GM12878 (cell line): ENCODE results near the gene NUDT12. TPM values are rescaled to one million over a fixed set of nuclear protein-coding genes. Genes with fewer than 3 reads are reported as not detected.

Experiments used
- ATAC-seq: fragments of 200-7000 bp; cut with Tn5 transposase; 3 replicates; pipeline ENCODE4 v1.9.1; 2020; ENCODE audit warnings: mild to moderate bottlenecking, moderate library complexity
- BruUV-seq: library from RNA; stranded (reverse); fragments of 400-500 nt; replicated peaks from 2 replicates; lab custom pipeline; 2021; lab: Mats Ljungman, UMichigan
- CTCF ChIA-PET: fragments of 300-600 bp; sonication (Branson Sonifier 250); formaldehyde crosslinking; extraction: SDS; loops from one replicate; lab custom pipeline; 2021; ENCODE audit warnings: inconsistent platforms; lab: Yijun Ruan, JAX
- POLR2A ChIA-PET: fragments of 350-600 bp; formaldehyde crosslinking; extraction: SDS; loops from one replicate; lab custom pipeline; 2021; ENCODE audit warnings: inconsistent platforms; lab: Charles Lee
- RAD21 ChIA-PET: fragments of 300-600 bp; sonication (Branson Sonifier 250); formaldehyde crosslinking; loops from one replicate; lab custom pipeline; 2023; ENCODE audit warnings: antibody characterized with exemption; ENCODE audit not compliant: unreplicated experiment; lab: Charles Lee
- SMC1A ChIA-PET: fragments of 300-600 bp; sonication (Branson Sonifier 250); formaldehyde crosslinking; loops from one replicate; lab custom pipeline; 2023; ENCODE audit not compliant: unreplicated experiment, uncharacterized antibody; lab: Charles Lee
- DNase-seq: peaks from one replicate; pipeline ENCODE4 v3.0.0-alpha.2; 2011; ENCODE audit warnings: low read depth, low spot score
- FAIRE-seq: peaks from 3 replicates; lab custom pipeline; 2011; peaks lifted over from hg19 to GRCh38; lab: Jason Lieb, UNC
- H2AFZ ChIP-seq: 2 replicates; pipeline ENCODE4 v1.6.0; 2011; ENCODE audit warnings: low read depth, low read length, control low read depth; ENCODE audit not compliant: control insufficient read depth
- H3K27ac ChIP-seq: 2 replicates; pipeline ENCODE4 v1.5.1; 2011; ENCODE audit warnings: control low read depth; ENCODE audit not compliant: control insufficient read depth, insufficient read depth
- H3K27me3 ChIP-seq, 2 experiments: replicated peaks in 1 of 2; 2 replicates each; pipeline versions ENCODE4 v1.6.0 to v1.6.1; 2011; ENCODE audit warnings: low read length in 1 of 2; ENCODE audit not compliant: control insufficient read depth in 2 of 2, insufficient read depth in 2 of 2
- H3K36me3 ChIP-seq, 2 experiments: 2 replicates each; pipeline ENCODE4 v1.5.1; 2011; ENCODE audit warnings: low read length in 1 of 2; ENCODE audit not compliant: control insufficient read depth in 2 of 2, insufficient read depth in 2 of 2
- H3K4me1 ChIP-seq: 2 replicates; pipeline ENCODE4 v1.6.1; 2011; ENCODE audit warnings: mild to moderate bottlenecking, low read length, moderate library complexity, mixed read lengths; ENCODE audit not compliant: control insufficient read depth, insufficient read depth
- H3K4me2 ChIP-seq: 2 replicates; pipeline ENCODE4 v1.6.0; 2011; ENCODE audit warnings: control low read depth; ENCODE audit not compliant: control insufficient read depth, insufficient read depth
- H3K4me3 ChIP-seq: fragments of 200-600 bp; sonication (generic); 2 replicates; pipeline ENCODE4 v1.5.1; 2016
- H3K79me2 ChIP-seq: 2 replicates; pipeline ENCODE4 v1.6.0; 2011; ENCODE audit warnings: low read length; ENCODE audit not compliant: control insufficient read depth, insufficient read depth
- H3K9ac ChIP-seq: 2 replicates; pipeline ENCODE4 v1.8.0; 2011; ENCODE audit warnings: low read length, control low read depth, mixed read lengths; ENCODE audit not compliant: control insufficient read depth, insufficient read depth
- H3K9me3 ChIP-seq: replicated peaks from 3 replicates; pipeline ENCODE4 v1.5.1; 2011; ENCODE audit warnings: mild to moderate bottlenecking, low read length; ENCODE audit not compliant: control insufficient read depth, insufficient read depth
- H4K20me1 ChIP-seq: 2 replicates; pipeline ENCODE4 v1.6.0; 2011; ENCODE audit not compliant: control insufficient read depth, insufficient read depth
- BMI1 ChIP-seq: fragments of 450-650 bp; IDR thresholded peaks from 2 replicates; pipeline ENCODE4 v1.6.1; 2016; ENCODE audit warnings: mild to moderate bottlenecking, moderate library complexity, borderline replicate concordance
- CEBPB ChIP-seq, 2 experiments: fragments of 150-350 bp in 1 of 2; IDR thresholded peaks; 2 replicates each; pipeline ENCODE4 v1.6.1; 2012 to 2014; ENCODE audit warnings: low read depth in 2 of 2, low read length in 2 of 2, borderline replicate concordance in 1 of 2, inconsistent platforms in 1 of 2
- CTCF ChIP-seq, 3 experiments: IDR thresholded peaks in 2 of 3; conservative IDR thresholded peaks in 1 of 3; 2 replicates each; pipeline ENCODE4 v1.5.1; 2011; ENCODE audit warnings: low read depth in 3 of 3, low read length in 3 of 3, mild to moderate bottlenecking in 3 of 3, control low read depth in 2 of 3, moderate library complexity in 2 of 3, inconsistent platforms in 1 of 3, mixed read lengths in 1 of 3; ENCODE audit not compliant: control insufficient read depth in 2 of 3, insufficient read depth in 1 of 3; ENCODE audit errors: extremely low read depth in 1 of 3
- ESRRA ChIP-seq: IDR thresholded peaks from 2 replicates; pipeline ENCODE4 v1.6.1; 2012; ENCODE audit warnings: mild to moderate bottlenecking, low read length, improper control_type of control experiment
- GATAD2B ChIP-seq: fragments of 450-650 bp; conservative IDR thresholded peaks from 2 replicates; pipeline ENCODE4 v1.6.1; 2017; ENCODE audit warnings: low read depth, mild to moderate bottlenecking, moderate library complexity
- HCFC1 ChIP-seq: fragments of 150-350 bp; IDR thresholded peaks from 2 replicates; pipeline ENCODE4 v1.6.1; 2014; ENCODE audit warnings: low read length
- HDAC6 ChIP-seq: fragments of 200-600 bp; sonication (generic); IDR thresholded peaks from one replicate; pipeline ENCODE4 v1.8.0; 2017; ENCODE audit warnings: antibody characterized with exemption; ENCODE audit not compliant: unreplicated experiment
- IKZF2 ChIP-seq, 2 experiments: fragments of 450-650 bp; IDR thresholded peaks; 2 replicates each; pipeline ENCODE4 v1.6.1; 2017; ENCODE audit warnings: mild to moderate bottlenecking in 2 of 2, moderate library complexity in 2 of 2
- JUND ChIP-seq: IDR thresholded peaks from 2 replicates; pipeline ENCODE4 v1.6.1; 2012; ENCODE audit warnings: low read depth, mild to moderate bottlenecking, low read length, improper control_type of control experiment, moderate library complexity
- KLF5 ChIP-seq: fragments of 450-650 bp; IDR thresholded peaks from 2 replicates; pipeline ENCODE4 v1.6.1; 2014; ENCODE audit warnings: mild to moderate bottlenecking; ENCODE audit not compliant: partially characterized antibody
- MXI1 ChIP-seq: fragments of 150-350 bp; IDR thresholded peaks from 2 replicates; pipeline ENCODE4 v1.6.1; 2011; ENCODE audit warnings: low read depth, mild to moderate bottlenecking, inconsistent platforms, low read length, improper control_type of control experiment
- MYC ChIP-seq: IDR thresholded peaks from 2 replicates; pipeline ENCODE4 v1.6.1; 2011; ENCODE audit warnings: mild to moderate bottlenecking, low read length, moderate library complexity, inconsistent platforms; ENCODE audit not compliant: insufficient read depth, insufficient replicate concordance, insufficient read length, severe bottlenecking
- NFYA ChIP-seq: IDR thresholded peaks from 2 replicates; pipeline ENCODE4 v1.6.1; 2011; ENCODE audit warnings: low read depth, mild to moderate bottlenecking, low read length, improper control_type of control experiment, borderline replicate concordance
- NFYB ChIP-seq: IDR thresholded peaks from 2 replicates; pipeline ENCODE4 v1.6.1; 2011; ENCODE audit warnings: low read depth, mild to moderate bottlenecking, low read length, improper control_type of control experiment, moderate library complexity; ENCODE audit not compliant: insufficient read depth
- POLR2AphosphoS5 ChIP-seq: IDR thresholded peaks from 2 replicates; pipeline ENCODE4 v1.6.1; 2011; ENCODE audit warnings: mild to moderate bottlenecking, low read length, inconsistent platforms
- RAD51 ChIP-seq: fragments of 450-650 bp; IDR thresholded peaks from 2 replicates; pipeline ENCODE4 v1.6.1; 2016; ENCODE audit warnings: moderate library complexity, mild to moderate bottlenecking, inconsistent platforms
- SMAD1 ChIP-seq: fragments of 450-650 bp; IDR thresholded peaks from 2 replicates; pipeline ENCODE4 v1.6.1; 2018; ENCODE audit warnings: mild to moderate bottlenecking, low read depth; ENCODE audit not compliant: partially characterized antibody
- SMC3 ChIP-seq: IDR thresholded peaks from 2 replicates; pipeline ENCODE4 v1.6.1; 2011; ENCODE audit warnings: low read length, improper control_type of control experiment, borderline replicate concordance
- STAT3 ChIP-seq: IDR thresholded peaks from 2 replicates; pipeline ENCODE4 v1.6.1; 2011; ENCODE audit warnings: low read depth, low read length, improper control_type of control experiment
- SUPT20H ChIP-seq: IDR thresholded peaks from 2 replicates; pipeline ENCODE4 v1.6.1; 2011; ENCODE audit warnings: low read depth, mild to moderate bottlenecking, low read length, moderate library complexity, borderline replicate concordance; ENCODE audit not compliant: control insufficient read depth
- SUZ12 ChIP-seq: fragments of 200-600 bp; sonication (generic); IDR thresholded peaks from one replicate; pipeline ENCODE4 v1.6.1; 2018; ENCODE audit warnings: antibody characterized with exemption, mild to moderate bottlenecking; ENCODE audit not compliant: unreplicated experiment
- ZNF622 ChIP-seq: fragments of 450-650 bp; IDR thresholded peaks from 2 replicates; pipeline ENCODE4 v1.6.1; 2017; ENCODE audit warnings: mild to moderate bottlenecking, inconsistent platforms
- WGBS: methylation state at CpG from one replicate; pipeline ENCODE4 v1.1.6; 2016; ENCODE audit warnings: low lambda C conversion rate; ENCODE audit not compliant: insufficient replicate concordance, insufficient coverage; ENCODE audit errors: missing lambda C conversion rate; 5-methylcytosine and 5-hydroxymethylcytosine counted together
- in situ Hi-C: fragments of 300-500 bp; cut with MboI; formaldehyde crosslinking; loops from 9 replicates; pipeline ENCODE4 v1.14.3; 2018; ENCODE audit warnings: mixed read lengths
- intact Hi-C: fragments of 100-400 bp; cut with micrococcal nuclease; formaldehyde crosslinking; loops from one replicate; pipeline ENCODE4 v1.14.2; 2022; ENCODE audit not compliant: unreplicated experiment
- polyA plus RNA-seq, 11 experiments: library from polyadenylated mRNA; depleted of rRNA in 4 of 11; unstranded in 6 of 11; stranded (reverse) in 5 of 11; fragments of >200 nt; fragmentation: Nextera tagmentation in 4 of 11; fragmentation: Illumina TruSeq in 1 of 11; extraction: Ambion mirVana in 4 of 11; extraction: Trizol in 1 of 11; gene quantifications; 1 replicate in 1 of 11; 2 replicates in 10 of 11; pipeline versions ENCODE4 v1.2.1 to v1.2.3, GENCODE V29; 2011 to 2016; ENCODE audit warnings: inconsistent platforms in 2 of 11, missing spikeins in 2 of 11, low read depth in 1 of 11
- total RNA-seq, 4 experiments: library from RNA; depleted of rRNA in 3 of 4; stranded (reverse); fragments of >200 nt in 3 of 4; fragmentation: Illumina TruSeq in 1 of 4; extraction: Trizol in 1 of 4; gene quantifications; 2 replicates each; pipeline versions ENCODE4 v1.2.1 to v1.2.3, GENCODE V29; 2013 to 2021
- TF ChIP-seq, protein P1 (sequence below): fragments of 450-650 bp; IDR thresholded peaks from 2 replicates; pipeline ENCODE4 v1.6.1; 2016; ENCODE audit warnings: mild to moderate bottlenecking

Gene NUDT12
- total and polyA plus RNA-seq, 10 of the 15 experiments (the other 5 are each of a cell fraction or from before 2014, with no cell fraction given), result 2.9 to 9.0 (median 5.2) TPM

DNA sequence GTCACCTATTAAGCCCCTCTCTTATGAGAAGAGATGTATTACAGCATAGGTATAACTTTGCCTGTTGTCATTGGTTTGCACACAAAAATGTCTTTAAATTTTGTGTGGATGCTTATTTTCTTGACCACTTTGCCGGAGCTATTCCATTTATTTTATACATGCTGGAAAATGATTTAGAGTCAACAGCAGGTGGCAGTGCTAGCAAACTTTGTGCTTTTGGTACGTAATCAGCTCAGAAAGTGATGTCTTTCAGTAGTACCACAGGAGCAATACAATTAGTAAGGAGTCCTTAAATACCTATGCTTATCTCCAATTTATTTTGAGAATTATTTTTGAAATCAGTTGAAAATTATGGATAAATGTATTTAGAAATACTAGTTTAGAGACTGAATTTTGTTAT is 19.8 kb upstream of the NUDT12 start (continued):
- TF ChIP-seq SMAD1, result no peak
- TF ChIP-seq CEBPB (IDR thresholded peaks at IDR 0.05; ENCODE audit: borderline replicate concordance in 1 of 2, low read depth in 2 of 2, low read length in 2 of 2), result no peak
- TF ChIP-seq SMC3, result peak; percentile 39; the same call in 1 of the 2 replicates
- no peak for TF ChIP-seq MXI1
- TF ChIP-seq ESRRA, result no peak
- TF ChIP-seq CTCF (IDR thresholded peaks at IDR 0.05 in 2 of 3, conservative IDR thresholded peaks at IDR 0.05 in 1 of 3; ENCODE audit: control insufficient read depth in 2 of 3, extremely low read depth in 1 of 3, insufficient read depth in 1 of 3, low read depth in 3 of 3, low read length in 3 of 3), result peak; percentile 35 to 49 (median 42); a peak in 5 of 6 replicates

DNA sequence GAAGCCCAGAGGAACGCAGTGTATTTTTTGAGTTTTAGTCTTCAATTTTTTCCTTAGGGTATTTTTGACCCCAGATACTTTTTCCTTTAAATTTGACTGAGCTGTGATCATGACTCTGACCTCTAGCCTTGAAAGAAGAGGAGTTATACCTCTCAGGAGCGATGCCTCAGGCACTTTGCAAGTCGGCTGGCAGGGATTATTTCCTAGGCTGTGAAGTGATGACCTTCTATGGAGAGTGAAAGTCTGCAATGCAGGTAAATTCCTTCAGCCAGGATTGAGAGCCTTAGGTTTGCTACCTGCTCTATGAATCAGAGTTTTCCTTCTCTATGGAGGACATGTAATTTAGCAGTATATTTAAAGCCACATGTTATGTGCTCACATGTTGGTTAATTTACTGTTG is 10.8 kb upstream of the NUDT12 start:
- H3K27ac ChIP-seq, result no peak overlapping the region
- intact Hi-C loops, result no loop called here
- TF ChIP-seq BMI1 (no peak), SUPT20H (no peak), STAT3 (no peak), GATAD2B (no peak), MYC (no peak), HDAC6 (no peak), KLF5 (no peak), IKZF2 (IDR thresholded peaks at IDR 0.05) (no peak), NFYA (no peak), SUZ12 (no peak), NFYB (no peak), RAD51 (no peak), JUND (no peak), ZNF622 (no peak), POLR2AphosphoS5 (no peak), HCFC1 (no peak)
- TF ChIP-seq, protein P1, sequence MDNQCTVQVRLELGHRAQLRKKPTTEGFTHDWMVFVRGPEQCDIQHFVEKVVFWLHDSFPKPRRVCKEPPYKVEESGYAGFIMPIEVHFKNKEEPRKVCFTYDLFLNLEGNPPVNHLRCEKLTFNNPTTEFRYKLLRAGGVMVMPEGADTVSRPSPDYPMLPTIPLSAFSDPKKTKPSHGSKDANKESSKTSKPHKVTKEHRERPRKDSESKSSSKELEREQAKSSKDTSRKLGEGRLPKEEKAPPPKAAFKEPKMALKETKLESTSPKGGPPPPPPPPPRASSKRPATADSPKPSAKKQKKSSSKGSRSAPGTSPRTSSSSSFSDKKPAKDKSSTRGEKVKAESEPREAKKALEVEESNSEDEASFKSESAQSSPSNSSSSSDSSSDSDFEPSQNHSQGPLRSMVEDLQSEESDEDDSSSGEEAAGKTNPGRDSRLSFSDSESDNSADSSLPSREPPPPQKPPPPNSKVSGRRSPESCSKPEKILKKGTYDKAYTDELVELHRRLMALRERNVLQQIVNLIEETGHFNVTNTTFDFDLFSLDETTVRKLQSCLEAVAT, result no peak
- peaks cover 0 to 3% of the 10 kb centered on the region in 2 experiments; a peak in 1 of 4 replicates for H3K27me3 ChIP-seq
- ChIA-PET RAD21 (no interaction called here), POLR2A (no interaction called here), CTCF (no interaction called here), SMC1A (no interaction called here)
- DNase-seq, result no peak
- H3K4me3 ChIP-seq, result no peak overlapping the region
- H3K4me1 ChIP-seq, result no peaks in the 10 kb centered on the region
- no peaks in the 10 kb centered on the region for H4K20me1 ChIP-seq
- H2AFZ ChIP-seq, result no peak overlapping the region
- in situ Hi-C loops, result no loop called here
- no peak overlapping the region for H3K4me2 ChIP-seq
- no peak for FAIRE-seq
- BruUV-seq, result no TSS peak
- H3K79me2 ChIP-seq, result no peaks in the 10 kb centered on the region
- no peak overlapping the region for H3K9ac ChIP-seq
- WGBS, result 29% methylated on average over 3 of the region's 3 CpGs
- no peaks in the 10 kb centered on the region for H3K36me3 ChIP-seq
- no peaks in the 10 kb centered on the region for H3K9me3 ChIP-seq
- ATAC-seq, result no peak
